GM18526 (cell line): ENCODE data around the gene SLC24A3.

Experiments used
- POLR2A ChIP-seq: IDR thresholded peaks from 3 replicates; pipeline ENCODE4 v1.6.1; 2011; ENCODE audit not compliant: insufficient read length; ENCODE audit errors: extremely low read depth

The SLC24A3 gene

DNA sequence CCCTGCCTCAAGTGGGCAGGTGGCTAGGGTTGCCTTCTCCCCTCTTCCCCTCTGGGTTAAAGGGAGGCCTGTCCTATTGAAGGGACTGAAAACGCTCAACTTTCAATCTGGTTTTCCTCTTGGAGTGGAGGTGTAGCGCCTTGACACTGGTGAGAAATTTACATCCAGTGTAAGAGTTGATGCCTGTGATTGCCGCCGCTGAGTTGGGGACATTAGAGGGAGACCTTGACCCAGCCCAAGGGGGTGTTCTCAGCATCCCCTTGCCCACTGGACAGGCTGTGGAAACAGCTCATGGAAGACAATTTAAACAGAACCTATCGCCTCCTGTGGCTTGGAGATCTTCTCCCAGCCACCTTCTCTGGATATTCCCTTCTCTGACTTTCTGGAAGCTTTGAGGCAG lies 61.6 kb downstream of the SLC24A3 start:
- TF ChIP-seq POLR2A, result no peak

DNA sequence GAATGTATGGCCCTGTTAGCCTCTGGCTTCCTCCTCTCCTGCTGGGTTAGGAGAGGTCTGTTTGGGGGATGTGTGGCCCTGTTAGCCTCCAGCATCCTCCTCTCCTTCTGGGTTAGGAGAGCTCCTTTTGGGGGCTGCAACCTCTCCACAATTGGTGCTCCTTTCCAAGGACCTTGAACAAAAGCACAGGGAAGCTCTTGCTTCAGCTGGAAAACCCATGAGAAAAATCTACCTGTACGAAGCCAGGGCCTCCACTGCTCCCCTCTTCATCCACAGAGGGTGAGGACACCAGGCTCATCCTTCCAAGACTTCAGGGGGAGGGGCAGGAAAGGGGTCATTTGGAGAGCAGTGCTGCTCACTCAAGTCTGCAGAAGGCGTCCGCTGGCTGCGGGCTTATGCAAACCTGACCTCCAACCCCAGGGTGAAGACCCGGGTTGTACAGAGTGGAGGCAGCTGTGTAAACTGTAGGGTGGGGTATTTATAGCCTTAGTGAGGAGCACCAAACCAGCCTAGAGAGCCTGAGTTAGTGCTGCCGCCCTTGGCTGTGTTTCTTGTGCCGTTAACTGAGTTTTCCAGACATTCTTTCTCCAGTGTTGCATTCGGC lies 62.1 kb downstream of the SLC24A3 start:
- no peak for TF ChIP-seq POLR2A

DNA sequence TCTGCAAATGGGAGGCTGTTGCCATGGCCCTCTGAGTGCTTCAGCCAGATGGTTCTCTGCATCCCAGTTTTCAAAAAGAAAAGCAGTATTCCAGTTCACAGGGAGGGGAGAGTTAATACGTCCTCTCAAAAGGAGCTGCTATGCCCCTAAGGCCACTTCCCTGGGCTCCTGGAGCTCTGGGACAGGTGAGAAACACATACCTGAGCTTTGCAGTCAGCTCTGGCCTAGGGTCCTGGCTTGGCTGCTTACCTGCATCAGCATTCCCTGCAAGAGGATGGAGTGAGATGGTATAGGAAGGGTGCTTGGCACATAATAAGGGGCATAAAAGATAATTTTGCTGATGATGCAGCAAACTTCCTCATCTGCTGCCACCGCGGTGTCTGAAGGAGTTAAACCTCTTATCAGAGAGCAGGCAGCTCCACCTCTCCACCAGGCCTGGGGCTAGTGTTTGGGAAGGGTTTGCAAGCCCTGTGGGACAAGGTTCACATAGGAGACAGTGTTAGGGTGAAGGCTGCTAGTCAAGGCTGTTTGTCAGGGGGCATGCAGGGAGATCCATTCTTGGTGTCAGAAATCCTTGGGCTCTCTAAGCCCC lies 62.7 kb downstream of the SLC24A3 start:
- no peak for TF ChIP-seq POLR2A

DNA sequence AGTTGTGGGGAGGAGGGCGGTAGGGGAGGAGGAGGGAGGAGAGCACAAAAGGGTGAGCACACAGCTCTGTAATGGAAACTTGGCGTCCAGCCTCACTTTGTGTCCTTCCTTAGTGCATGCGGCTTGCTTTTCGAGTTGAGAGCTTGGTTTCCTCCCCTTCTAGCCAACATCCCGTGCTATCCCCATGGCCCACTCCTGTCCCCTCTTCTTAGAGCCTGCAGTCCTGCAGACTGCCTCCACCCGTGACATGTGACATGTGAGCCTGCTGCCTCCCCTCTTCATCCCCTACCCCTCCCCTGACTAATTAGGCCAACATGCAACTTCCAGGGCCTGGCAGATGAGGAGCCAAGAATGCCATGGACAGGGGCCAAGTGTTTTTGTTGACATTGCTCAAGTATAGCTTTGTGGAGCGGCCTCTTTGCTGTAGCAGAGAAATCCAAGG lies 63.2 kb downstream of the SLC24A3 start:
- no peak for TF ChIP-seq POLR2A

DNA sequence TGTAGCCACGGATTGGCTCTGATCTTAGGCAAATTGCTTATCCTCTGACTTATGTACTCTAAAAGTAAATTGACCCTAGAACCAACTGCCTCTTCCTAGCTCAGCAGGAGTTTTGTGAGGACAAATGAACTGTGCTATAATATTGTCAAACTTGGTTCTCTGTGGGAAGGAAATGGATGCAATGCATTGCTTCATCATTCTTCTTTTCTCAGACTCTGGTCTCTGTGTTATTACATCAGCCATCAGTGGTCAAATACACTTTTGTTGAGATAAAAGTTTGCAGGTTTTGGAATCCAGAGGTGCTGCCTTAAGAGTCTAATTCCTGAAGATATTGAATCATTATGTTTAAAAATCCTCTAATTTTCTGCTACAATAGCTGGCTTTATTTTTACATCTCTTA lies 64.9 kb downstream of the SLC24A3 start:
- no peak for TF ChIP-seq POLR2A

DNA sequence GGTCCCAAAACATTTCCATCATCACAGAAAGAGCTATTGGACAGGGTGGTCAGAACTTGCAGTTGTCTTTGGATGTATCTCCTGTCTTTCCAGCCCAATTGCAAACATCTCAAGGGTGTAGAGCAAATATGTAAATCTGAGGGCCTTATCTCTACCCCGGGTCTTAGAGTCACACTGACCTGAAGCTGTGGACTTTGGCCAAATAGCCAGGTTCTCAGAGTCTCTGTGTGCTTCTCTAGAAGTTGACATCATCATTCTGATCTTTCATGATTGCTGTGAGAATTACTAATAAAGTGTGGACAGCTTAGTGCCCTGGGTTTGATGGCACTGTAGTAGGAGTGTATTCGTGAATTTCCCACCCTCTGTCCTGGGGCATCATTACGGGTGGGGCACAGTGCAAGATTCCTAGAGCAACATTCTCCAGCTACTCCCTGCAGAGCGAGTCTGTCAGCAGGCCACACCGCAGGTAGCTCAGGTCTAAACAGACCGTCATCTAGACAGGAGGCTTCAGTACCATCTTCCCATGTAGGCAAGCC lies 71.1 kb downstream of the SLC24A3 start:
- no peak for TF ChIP-seq POLR2A

DNA sequence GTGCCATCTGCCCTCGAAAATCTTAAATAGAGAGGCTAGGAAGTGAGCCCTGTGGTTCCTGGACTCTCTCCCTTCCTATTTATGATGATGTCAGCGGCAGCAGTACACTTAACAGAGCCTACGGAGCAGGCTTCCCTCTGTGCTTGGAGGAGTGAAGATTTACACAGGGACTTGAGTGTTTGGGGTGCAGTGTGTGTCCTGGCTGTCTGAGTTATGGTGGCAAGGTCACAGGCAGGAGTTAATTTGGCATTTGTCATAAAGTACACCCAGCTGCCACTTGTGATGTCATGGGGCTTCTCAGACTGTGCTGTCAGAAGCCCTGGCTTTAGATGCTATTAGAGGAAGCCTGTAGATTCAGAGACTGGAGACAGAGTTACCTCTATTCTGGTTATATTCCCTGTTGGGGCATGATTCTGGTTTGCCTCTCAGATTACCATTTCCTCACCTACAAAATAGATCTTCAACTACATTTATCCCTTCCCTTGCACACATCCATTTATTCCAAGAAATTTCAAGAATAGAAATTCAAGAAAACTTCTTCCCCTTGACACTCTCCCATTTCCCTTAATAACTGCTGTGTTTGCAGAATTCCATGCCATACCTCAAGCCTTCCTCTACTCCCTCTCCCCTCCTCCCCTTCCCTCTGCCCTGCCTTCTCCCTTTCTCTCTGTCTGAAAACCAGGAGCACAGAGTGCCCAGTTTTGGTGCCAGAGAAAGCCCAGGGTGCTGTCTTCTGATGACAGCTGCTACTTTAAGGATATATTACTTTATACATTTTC lies 72.1 kb downstream of the SLC24A3 start:
- TF ChIP-seq POLR2A, result no peak

DNA sequence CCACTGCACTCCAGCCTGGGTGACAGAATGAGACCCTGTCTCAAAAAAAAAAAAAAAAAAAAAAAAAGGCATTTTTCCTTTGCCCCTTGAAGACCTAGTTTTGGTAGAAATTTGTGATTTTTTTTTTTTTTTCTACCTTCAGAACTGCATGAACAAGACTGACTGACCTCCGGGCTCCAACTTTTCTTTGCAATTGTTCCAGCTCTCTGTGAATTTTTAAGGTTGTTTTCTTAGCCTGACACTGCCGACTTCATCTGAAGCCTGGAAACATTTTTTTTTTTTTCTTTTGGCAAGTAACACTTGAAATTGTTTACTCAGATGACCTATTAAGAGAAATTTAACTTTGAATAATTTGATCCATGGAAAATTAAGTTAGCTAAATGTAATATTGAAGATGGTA lies 73.0 kb downstream of the SLC24A3 start:
- no peak for TF ChIP-seq POLR2A

DNA sequence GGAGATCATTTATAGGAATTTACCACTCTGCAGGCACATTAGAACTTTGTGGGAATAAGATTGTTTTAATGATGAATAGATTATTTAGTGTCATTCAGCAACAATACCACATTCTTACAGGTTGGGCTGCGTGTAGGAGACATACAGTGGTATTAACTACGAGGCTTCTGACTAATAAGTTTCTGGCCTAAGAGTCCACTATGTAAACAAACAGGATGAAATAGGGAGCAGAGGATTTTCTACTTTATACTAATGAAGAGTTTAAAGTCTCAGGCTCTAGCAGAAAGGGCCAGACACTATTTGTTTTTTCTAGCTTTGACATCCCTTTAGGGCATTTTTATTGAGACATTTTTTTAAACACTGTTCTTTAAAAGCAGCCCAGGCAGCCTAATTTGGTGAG lies 75.6 kb downstream of the SLC24A3 start:
- no peak for TF ChIP-seq POLR2A

DNA sequence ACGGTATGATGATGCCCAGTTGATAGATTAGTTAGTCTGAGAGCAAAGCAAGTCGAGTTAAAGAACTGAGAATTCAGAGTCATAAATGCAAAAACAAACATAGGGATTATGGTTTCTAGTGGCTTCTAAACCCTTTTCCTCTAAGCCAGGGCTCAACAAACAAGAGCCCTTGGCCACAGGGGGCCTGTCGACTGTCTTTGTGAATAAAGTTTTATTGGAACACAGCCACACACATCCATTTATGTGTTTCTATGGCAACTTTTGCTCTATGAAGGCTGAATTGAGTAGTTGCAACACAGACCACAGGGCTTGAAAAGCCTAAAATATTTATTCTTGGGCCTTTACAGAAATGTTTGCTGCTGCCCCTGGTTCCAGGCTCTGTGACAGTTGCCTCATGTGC lies 76.2 kb downstream of the SLC24A3 start:
- TF ChIP-seq POLR2A, result no peak

DNA sequence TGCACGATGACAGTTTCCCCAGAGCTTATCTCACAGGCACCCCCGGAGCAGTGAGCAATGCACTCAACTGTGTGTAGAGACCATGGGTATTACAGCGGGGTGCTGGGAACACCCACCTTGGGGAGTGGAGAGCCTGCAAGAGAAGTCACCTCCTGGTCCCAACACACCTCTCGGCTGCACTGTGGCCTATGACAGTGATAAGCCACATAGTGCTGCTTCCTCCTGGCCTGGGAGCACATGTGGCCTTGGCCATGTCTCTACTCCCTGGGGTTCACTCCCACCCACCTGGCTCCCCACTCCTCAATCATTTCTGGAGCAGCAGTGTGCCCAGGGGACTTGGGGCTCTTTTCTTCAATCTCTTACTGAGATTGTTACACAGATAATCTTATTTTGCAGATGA lies 77.0 kb downstream of the SLC24A3 start:
- TF ChIP-seq POLR2A, result no peak

DNA sequence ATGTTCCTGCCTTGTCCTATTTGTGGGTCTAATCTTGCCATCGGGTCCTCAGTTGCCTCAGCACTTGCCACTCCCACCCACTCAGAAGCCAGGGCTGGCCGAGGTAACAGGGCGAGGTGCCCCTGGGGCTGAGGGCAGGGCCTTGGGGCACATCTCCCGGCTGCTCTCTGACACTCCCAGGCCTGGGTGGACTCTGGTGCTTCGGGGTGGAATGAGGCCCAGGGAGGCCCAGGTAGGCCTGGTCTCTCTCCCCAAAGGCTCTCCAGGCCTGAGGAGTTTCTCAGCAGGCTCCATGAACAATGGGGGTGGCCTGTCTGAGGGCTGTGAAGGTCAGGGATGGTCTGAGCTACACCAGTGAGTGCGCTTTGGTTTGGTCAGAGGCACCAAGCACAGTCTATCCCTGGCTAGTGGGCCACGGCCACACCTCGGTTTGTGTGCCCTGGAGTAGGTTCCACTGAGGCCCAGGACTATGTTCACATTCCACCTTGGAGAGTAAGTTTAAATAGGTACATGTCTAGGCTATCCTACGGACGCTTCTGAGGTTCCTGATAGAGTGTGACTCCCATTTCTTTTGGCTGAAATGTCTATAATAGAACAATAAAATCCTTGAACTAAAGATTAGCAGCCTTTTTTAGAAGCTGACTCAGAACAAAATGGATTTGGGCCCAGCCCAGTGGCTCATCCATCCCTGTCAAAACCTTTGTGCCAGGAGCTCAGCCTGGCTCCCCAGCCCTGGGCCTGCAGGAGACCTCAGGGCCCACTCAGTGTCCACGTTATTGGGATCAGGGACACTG lies 78.8 kb downstream of the SLC24A3 start:
- TF ChIP-seq POLR2A, result no peak

DNA sequence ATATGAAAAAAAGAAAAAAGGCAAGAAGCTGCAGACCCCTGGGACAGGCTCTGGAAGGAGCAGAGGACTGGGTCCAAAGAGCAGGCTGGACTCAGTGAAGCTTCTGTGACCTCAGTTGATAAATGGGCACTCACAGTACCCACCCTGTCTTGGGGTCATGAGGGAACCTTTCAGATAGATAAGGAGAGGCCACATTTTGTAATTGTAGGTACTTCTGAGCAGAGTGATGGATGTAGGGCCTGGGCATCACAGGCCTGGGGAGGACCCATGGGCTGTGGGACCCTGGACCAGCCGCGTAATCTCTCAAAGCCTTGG lies 79.3 kb downstream of the SLC24A3 start:
- TF ChIP-seq POLR2A, result no peak

DNA sequence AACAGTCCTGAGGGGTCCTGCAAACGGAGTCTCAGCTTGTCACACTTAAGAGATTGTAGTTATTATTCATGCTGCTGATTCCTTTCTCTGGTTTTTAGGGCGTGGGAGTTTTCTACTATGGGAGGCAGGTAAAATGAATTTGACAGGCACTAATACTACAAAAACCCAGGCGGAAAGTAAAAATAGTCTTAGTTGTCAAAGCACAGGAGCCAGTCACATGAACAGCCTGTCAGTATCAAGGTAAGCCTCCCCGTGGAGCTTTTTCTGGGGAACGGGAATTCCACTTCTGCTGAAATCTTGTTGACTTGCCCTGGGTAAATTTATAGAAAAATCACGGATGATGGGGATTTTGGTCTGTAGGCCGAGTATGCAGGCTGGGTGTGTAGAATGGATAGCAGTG lies 79.8 kb downstream of the SLC24A3 start:
- TF ChIP-seq POLR2A, result no peak

DNA sequence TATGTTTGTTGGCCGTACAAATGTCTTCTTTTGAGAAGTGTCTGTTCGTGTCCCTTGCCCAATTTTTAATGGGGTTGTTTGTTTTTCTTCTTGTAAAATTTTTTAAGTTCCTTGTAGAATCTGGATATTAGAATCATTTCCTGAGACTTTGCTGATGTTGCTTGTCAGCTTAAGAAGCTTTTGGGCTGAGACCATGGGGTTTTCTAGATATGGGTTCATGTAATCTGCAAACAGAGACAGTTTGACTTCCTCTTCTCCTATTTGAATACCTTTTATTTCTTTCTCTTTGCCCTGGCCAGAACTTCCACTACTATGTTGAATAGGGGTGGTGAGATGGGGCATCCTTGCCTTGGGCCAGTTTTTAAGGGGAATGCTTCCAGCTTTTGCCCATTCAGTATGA lies 82.6 kb downstream of the SLC24A3 start:
- TF ChIP-seq POLR2A, result no peak

DNA sequence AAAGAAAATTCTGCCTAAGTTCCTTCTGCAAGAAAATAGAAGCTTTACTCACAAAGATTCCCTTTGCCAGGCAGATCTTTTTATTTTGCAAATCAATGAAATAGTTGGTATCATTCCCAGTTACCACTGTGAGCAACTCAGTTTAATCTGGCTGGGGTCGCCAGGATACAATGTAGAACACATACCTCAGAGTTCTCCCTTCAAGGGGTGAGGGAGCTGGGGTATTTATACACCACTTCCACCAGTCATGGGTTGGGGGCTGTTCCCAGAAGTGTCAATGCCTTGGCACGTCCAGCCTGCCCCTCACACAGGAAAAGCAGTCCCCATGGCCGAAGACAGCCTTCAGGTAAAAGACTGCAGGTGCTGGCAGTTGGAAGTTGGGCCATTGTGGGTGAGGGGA lies 86.2 kb downstream of the SLC24A3 start:
- TF ChIP-seq POLR2A, result no peak
